Measurements from ENCODE around the gene SERPINA1. TPM values are rescaled to one million over a fixed set of nuclear protein-coding genes. Genes with fewer than 3 reads are reported as not detected.

Gene SERPINA1
- total and polyA plus RNA-seq, 7 donors: 0.78 to 5.5 (median 3.0) TPM

Other genes starting within 250 kb of the SERPINA1 start
- under 1 TPM in 3 of 4 donors, not detected in 1; 0.13 to 0.73 (median 0.49) TPM for gene PPP4R4, start 214.3 kb downstream of the SERPINA1 start, total RNA-seq
- gene PPP4R4, start 214.3 kb downstream of the SERPINA1 start, polyA plus RNA-seq: under 1 TPM; 0.01 to 0.25 (median 0.09) TPM
- not detected for gene SERPINA10, start 95.3 kb downstream of the SERPINA1 start, total RNA-seq
- not detected for gene SERPINA10, start 95.3 kb downstream of the SERPINA1 start, polyA plus RNA-seq
- not detected for gene SERPINA6, start 65.3 kb downstream of the SERPINA1 start, total RNA-seq
- not detected for gene SERPINA6, start 65.3 kb downstream of the SERPINA1 start, polyA plus RNA-seq
- not detected for gene SERPINA2, start 21.9 kb downstream of the SERPINA1 start, total RNA-seq
- gene SERPINA2, start 21.9 kb downstream of the SERPINA1 start, polyA plus RNA-seq: not detected
- gene SERPINA11, start 64.2 kb upstream of the SERPINA1 start, total RNA-seq: not detected
- not detected for gene SERPINA11, start 64.2 kb upstream of the SERPINA1 start, polyA plus RNA-seq
- not detected for gene SERPINA9, start 87.6 kb upstream of the SERPINA1 start, total RNA-seq
- gene SERPINA9, start 87.6 kb upstream of the SERPINA1 start, polyA plus RNA-seq: not detected
- not detected for gene SERPINA12, start 120.9 kb upstream of the SERPINA1 start, total RNA-seq
- not detected for gene SERPINA12, start 120.9 kb upstream of the SERPINA1 start, polyA plus RNA-seq
- not detected for gene SERPINA4, start 172.8 kb upstream of the SERPINA1 start, total RNA-seq
- gene SERPINA4, start 172.8 kb upstream of the SERPINA1 start, polyA plus RNA-seq: not detected
- 10 to 100 TPM in 3 of 4 donors, 1 to 10 TPM in 1; 7.2 to 59.7 (median 24.9) TPM for gene SERPINA5, start 192.8 kb upstream of the SERPINA1 start, total RNA-seq
- gene SERPINA5, start 192.8 kb upstream of the SERPINA1 start, polyA plus RNA-seq: 100 to 1,000 TPM in 1 of 3 donors, 1 to 10 TPM in 2; 2.6 to 107 (median 4.2) TPM
- 1,000 to 10,000 TPM in 1 of 4 donors, 100 to 1,000 TPM in 1, 10 to 100 TPM in 1, 1 to 10 TPM in 1; 5.5 to 1,141 (median 125) TPM for gene SERPINA3, start 223.8 kb upstream of the SERPINA1 start, total RNA-seq
- 100 to 1,000 TPM in 2 of 3 donors, 10 to 100 TPM in 1; 45.7 to 360 (median 186) TPM for gene SERPINA3, start 223.8 kb upstream of the SERPINA1 start, polyA plus RNA-seq

Data from psoas muscle (tissue), 7 donors.